GM21529 (cell line): ENCODE results near the gene OLIG3.

ENCODE experiments used
- ATAC-seq: cut with Tn5 transposase; IDR thresholded peaks from one replicate; pipeline ENCODE4 v1.9.1; 2021; ENCODE audit not compliant: unreplicated experiment

The OLIG3 gene

DNA sequence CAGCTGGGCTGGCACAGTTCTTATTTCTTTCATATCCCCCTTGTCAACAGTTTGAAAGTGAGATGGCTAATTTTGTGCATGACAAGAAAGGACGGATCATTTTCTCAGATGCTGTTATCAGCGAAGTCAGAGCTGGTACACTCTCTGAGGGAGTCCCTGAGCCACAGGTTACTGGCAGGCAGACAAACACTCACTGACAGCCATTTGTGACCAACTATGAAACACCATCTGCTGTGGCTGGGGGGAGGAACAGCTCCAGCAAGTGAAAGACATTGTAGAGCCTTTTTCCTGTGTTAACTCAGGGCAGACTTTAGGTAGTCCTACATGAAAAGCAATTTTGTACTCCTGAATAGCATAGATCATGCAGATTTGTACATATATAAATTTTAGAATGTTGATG, 22.2 kb downstream of the OLIG3 start:
- no peak for ATAC-seq

GRCh38 chr6:137471497-137471896, 22.7 kb downstream of the OLIG3 start:
- no peak for ATAC-seq

DNA sequence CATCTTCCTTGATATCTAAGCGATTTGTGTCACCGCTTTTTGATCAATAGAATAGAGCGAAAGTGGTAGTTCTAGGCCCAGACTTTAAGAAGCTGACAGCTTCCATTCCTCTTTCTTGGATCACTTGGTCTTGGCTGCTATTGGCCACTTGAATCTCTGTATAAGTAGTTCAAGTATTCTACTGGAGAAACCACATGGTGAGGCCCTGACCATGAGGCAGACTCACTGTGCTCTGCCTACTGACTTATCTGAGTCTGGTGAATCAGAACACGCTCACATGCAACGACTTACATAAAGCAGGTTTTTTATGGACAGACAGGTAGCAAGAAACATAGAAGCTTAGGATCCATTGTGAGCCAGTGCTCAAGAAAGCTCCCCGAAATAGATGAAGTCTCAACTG, 27.0 kb downstream of the OLIG3 start:
- no peak for ATAC-seq

- ATAC-seq, result no peak
These were observed 28.7 kb downstream of the OLIG3 start for GRCh38 chr6:137465378-137466009.

- ATAC-seq, result no peak
These were observed 41.8 kb downstream of the OLIG3 start for GRCh38 chr6:137452333-137452894.

- no peak for ATAC-seq
These were observed 50.3 kb downstream of the OLIG3 start for GRCh38 chr6:137443901-137444300.
